Osteoblast (primary cell): ENCODE results near the gene MUC5B. TPM values are rescaled to one million over a fixed set of nuclear protein-coding genes. Genes with fewer than 3 reads are reported as not detected.

ENCODE experiments used
- DNase-seq: peaks from one replicate; pipeline ENCODE4 v3.0.0; 2011; ENCODE audit warnings: low spot score, mixed read lengths; ENCODE audit not compliant: insufficient read length; ENCODE audit errors: missing footprints
- H2AFZ ChIP-seq: 2 replicates; pipeline ENCODE4 v1.6.0; 2011; ENCODE audit warnings: mild to moderate bottlenecking, low read length
- H3K27ac ChIP-seq: 2 replicates; pipeline ENCODE4 v1.5.1; 2011; ENCODE audit warnings: mild to moderate bottlenecking, low read depth, low read length, moderate library complexity
- H3K27me3 ChIP-seq: 2 replicates; pipeline ENCODE4 v1.6.0; 2012; ENCODE audit warnings: mild to moderate bottlenecking, control low read depth, inconsistent platforms, low read length, moderate library complexity; ENCODE audit not compliant: insufficient read depth
- H3K36me3 ChIP-seq: 2 replicates; pipeline ENCODE4 v1.5.1; 2011; ENCODE audit warnings: mild to moderate bottlenecking, low read length, control low read depth, moderate library complexity; ENCODE audit not compliant: insufficient read depth
- H3K4me1 ChIP-seq: 2 replicates; pipeline ENCODE4 v1.5.1; 2011; ENCODE audit warnings: mild to moderate bottlenecking, low read length, control low read depth, moderate library complexity; ENCODE audit not compliant: insufficient read depth
- H3K4me2 ChIP-seq: 2 replicates; pipeline ENCODE4 v1.6.0; 2011; ENCODE audit warnings: mild to moderate bottlenecking, low read length; ENCODE audit not compliant: insufficient read depth
- H3K4me3 ChIP-seq: fragments of 200-600 bp; sonication (generic); 3 replicates; pipeline ENCODE4 v1.5.1; 2012; ENCODE audit warnings: mild to moderate bottlenecking, low read length, inconsistent platforms; ENCODE audit not compliant: insufficient read depth
- H3K79me2 ChIP-seq: 2 replicates; pipeline ENCODE4 v1.6.0; 2012; ENCODE audit warnings: mild to moderate bottlenecking, low read length, control low read depth, inconsistent platforms; ENCODE audit not compliant: insufficient read depth
- H3K9me3 ChIP-seq: 2 replicates; pipeline ENCODE4 v1.5.1; 2011; ENCODE audit warnings: low read depth, low read length, control low read depth
- H4K20me1 ChIP-seq: 2 replicates; pipeline ENCODE4 v1.6.0; 2012; ENCODE audit warnings: mild to moderate bottlenecking, low read length, control low read depth; ENCODE audit not compliant: insufficient read depth
- total RNA-seq: library from RNA; depleted of rRNA; stranded (reverse); fragments of >200 nt; gene quantifications from 2 replicates; pipeline ENCODE4 v1.2.3, GENCODE V29; 2012
- TF ChIP-seq, protein P1 (sequence below): IDR thresholded peaks from 2 replicates; pipeline ENCODE4 v1.5.1; 2011; ENCODE audit warnings: mild to moderate bottlenecking, low read depth, low read length, moderate library complexity; ENCODE audit errors: extremely low read depth

The MUC5B gene
- total RNA-seq, 1 donor: not detected

- Histone ChIP-seq H3K9me3 (no peaks in the 10 kb centered on the region), H3K4me1 (no peaks in the 10 kb centered on the region), H3K4me3 (no peak overlapping the region), H4K20me1 (peaks cover 12% of the 10 kb centered on the region), H3K36me3 (peaks cover 32% of the 10 kb centered on the region), H3K27me3 (no peaks in the 10 kb centered on the region), H3K79me2 (no peaks in the 10 kb centered on the region), H2AFZ (no peak overlapping the region), H3K4me2 (no peak overlapping the region), H3K27ac (no peak overlapping the region)
- no peak for DNase-seq
- TF ChIP-seq, protein P1, sequence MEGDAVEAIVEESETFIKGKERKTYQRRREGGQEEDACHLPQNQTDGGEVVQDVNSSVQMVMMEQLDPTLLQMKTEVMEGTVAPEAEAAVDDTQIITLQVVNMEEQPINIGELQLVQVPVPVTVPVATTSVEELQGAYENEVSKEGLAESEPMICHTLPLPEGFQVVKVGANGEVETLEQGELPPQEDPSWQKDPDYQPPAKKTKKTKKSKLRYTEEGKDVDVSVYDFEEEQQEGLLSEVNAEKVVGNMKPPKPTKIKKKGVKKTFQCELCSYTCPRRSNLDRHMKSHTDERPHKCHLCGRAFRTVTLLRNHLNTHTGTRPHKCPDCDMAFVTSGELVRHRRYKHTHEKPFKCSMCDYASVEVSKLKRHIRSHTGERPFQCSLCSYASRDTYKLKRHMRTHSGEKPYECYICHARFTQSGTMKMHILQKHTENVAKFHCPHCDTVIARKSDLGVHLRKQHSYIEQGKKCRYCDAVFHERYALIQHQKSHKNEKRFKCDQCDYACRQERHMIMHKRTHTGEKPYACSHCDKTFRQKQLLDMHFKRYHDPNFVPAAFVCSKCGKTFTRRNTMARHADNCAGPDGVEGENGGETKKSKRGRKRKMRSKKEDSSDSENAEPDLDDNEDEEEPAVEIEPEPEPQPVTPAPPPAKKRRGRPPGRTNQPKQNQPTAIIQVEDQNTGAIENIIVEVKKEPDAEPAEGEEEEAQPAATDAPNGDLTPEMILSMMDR: no peak
These were observed 54.2 kb downstream of the MUC5B start for GRCh38 chr11:1276866-1277615.

DNA sequence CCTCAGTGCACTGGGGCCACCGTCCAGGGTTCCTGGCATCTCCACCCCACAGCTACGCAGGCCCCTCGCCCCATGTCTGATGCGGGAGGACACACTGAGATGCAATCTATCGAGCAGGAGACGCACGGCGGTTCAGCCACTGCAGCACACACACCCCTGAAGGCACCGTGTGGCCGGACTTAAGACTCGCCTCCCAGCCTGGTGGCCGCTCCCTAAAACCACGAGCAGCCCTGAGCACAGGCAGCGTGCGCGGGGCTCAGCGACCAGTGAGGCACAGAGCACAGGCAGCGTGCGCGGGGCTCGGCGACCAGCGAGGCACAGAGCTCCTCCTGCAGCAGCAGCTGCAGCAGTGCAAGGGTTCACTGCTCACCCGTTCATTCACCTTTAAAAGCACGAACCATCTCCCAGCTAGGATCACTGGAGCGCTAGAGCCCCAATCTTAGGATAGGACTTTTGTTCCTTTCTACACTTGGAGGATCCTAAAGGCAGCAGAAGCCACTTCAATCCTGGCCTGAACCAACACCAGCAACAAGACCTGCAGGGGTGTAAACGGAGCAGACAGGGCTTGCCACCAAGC lies 55.2 kb downstream of the MUC5B start:
- TF ChIP-seq, protein P1: no peak
- Histone ChIP-seq H3K4me2 (no peak overlapping the region), H3K27me3 (no peaks in the 10 kb centered on the region), H3K4me1 (no peaks in the 10 kb centered on the region), H3K79me2 (no peaks in the 10 kb centered on the region), H3K9me3 (no peaks in the 10 kb centered on the region), H3K4me3 (no peak overlapping the region), H2AFZ (no peak overlapping the region), H3K36me3 (peaks cover 32% of the 10 kb centered on the region), H4K20me1 (peaks cover 12% of the 10 kb centered on the region), H3K27ac (no peak overlapping the region)
- DNase-seq: no peak

DNA sequence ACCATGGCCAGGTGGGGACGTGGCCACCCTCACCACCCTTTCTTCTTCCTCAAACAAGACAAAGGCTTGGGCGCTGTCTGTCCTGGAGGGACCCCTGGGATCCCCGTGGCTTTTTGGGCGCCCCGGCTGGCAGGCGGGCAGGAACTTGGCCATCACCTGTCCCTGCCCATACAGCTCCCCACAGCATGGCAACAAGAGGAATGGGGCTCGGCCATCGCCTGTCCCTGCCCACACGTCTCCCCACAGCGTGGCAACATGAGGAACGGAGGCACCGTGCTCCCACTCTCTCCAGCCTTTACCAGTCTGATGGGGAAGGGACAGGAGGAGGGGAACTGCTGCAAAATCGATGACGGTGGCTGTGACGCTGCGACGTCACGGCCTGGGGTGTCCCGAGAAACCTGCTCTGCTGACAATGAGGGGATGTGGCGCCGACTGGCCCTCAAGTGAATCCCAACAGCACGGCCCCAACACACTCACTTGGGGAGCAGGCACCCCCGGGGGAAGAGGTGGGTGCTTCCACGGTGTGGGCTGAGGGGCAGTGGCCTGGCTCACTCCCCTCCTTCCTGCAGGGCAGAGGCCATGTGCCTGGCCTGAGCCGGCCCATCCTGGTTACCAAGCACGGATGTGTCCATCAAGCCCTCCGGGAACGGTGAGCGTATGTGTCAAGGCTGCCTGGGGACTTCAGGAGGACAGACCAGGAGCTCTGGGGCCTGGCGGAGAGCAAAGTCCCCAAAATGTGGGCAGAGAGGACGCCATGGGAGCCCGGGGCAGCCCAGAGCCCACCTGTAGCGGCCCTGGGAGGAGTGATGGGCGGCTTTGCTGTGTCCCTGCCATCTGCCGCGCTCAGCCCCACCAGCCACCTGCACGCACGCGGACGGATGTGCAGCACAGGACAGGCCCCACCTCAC lies 56.2 kb downstream of the MUC5B start:
- H3K4me1 ChIP-seq: no peaks in the 10 kb centered on the region
- H3K36me3 ChIP-seq: peaks cover 32% of the 10 kb centered on the region
- no peaks in the 10 kb centered on the region for H3K79me2 ChIP-seq
- TF ChIP-seq, protein P1: no peak
- H3K4me3 ChIP-seq: no peak overlapping the region
- no peaks in the 10 kb centered on the region for H3K27me3 ChIP-seq
- H4K20me1 ChIP-seq: peaks cover 12% of the 10 kb centered on the region
- no peak overlapping the region for H3K4me2 ChIP-seq
- no peaks in the 10 kb centered on the region for H3K9me3 ChIP-seq
- DNase-seq: no peak
- no peak overlapping the region for H2AFZ ChIP-seq
- no peak overlapping the region for H3K27ac ChIP-seq
